Activated CD8-positive, alpha-beta memory T cell treated with anti-CD3 and anti-CD28 coated beads, Interleukin-2, amount 50 U/mL, for 24 hours (primary cell): ENCODE measurements around the gene TMUB1.

Experiments
- DNase-seq: peaks from one replicate; pipeline ENCODE4 v3.0.0-alpha.2; 2020; ENCODE audit errors: extremely low read depth

TMUB1 gene

GRCh38 chr7:151085691-151086620 is 2.7 kb upstream of the TMUB1 start, which contains the start of gene AGAP3:
AGAP3 (plus strand) TSS chr7:151086475; CDS start chr7:151086742, 267 bp downstream.
- no peak for DNase-seq

DNA sequence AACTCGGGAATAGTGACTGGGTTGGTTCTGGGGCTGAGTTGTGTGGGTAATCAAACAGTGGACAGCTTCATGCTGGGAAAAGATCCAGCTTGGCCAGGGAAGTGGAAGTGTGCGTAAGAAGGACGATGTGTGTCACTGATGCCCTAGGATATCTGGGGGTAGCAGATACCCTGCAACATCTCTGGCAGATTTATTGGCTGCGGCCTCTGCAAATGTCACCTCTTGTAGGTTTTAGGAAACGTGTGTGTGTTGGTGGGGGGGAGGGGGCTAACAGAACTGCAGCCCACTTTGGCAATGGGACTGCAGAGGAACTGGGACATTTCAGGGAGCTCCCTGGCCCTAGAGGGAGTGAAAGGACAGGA is 2.0 kb upstream of the TMUB1 start:
- no peak for DNase-seq

DNA sequence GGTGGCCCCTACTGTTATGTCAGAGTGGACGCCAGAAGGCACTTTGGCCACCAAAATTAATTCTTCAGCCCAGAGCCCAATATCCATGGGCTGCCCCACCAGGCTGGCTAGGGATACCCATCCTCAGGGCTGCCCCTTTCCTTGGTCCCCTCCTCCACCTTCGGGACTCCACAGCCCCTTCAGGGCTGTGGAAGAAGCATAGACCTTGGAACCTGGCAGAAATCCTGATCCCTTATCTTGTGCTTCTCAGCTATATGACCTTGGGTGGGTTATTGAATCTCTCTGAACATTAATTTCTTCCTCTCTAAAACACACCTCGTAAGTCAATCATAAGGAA is 499 bp upstream of the TMUB1 start:
- DNase-seq, result no peak

DNA sequence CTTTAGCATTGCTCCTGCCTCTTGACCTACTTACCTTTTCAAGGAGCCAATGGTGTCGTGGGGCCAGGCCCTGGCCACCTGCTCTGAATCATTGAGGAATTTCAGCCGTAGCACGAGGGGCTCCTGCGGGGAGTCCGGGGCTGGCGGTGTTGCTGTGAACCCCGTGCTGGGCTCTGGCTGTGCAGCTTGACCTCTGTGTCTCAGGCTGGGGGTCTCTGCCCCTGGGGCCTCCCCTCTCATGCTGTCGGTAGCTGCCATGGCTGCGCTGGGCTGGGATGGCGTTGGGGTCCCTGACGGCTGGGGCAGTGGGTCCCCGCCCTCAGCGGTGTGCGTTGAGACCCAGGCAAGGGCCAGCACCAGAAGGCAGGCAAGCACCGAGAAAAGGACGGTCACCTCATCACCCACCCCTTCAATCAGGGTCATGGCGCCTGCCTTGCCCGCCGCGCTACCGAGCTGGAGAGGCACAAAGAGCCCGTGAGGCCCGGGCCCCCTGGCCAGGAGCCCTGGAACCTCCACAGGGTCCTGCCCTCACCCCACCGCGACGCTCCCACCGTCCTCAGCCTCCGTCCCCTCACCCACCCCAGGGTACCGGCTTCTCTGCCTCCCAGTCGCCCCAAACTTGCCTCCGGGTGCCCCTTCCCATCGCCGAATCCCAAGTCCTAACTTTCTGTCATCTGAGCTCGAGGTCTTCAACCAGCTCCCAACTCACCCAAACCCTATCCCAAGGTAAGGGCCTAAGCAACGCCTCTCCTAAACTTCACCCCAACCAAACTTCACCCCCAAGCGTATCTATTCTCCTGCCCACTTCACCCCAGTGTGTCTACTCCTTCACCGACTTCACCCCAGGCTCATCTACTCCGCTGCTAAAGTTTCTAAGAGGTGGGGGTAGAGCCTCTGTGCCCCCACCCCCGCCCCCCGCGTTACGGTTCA is 887 bp downstream of the TMUB1 start:
- DNase-seq, result no peak

GRCh38 chr7:151081170-151082101 is 1.9 kb downstream of the TMUB1 start:
- no peak for DNase-seq

DNA sequence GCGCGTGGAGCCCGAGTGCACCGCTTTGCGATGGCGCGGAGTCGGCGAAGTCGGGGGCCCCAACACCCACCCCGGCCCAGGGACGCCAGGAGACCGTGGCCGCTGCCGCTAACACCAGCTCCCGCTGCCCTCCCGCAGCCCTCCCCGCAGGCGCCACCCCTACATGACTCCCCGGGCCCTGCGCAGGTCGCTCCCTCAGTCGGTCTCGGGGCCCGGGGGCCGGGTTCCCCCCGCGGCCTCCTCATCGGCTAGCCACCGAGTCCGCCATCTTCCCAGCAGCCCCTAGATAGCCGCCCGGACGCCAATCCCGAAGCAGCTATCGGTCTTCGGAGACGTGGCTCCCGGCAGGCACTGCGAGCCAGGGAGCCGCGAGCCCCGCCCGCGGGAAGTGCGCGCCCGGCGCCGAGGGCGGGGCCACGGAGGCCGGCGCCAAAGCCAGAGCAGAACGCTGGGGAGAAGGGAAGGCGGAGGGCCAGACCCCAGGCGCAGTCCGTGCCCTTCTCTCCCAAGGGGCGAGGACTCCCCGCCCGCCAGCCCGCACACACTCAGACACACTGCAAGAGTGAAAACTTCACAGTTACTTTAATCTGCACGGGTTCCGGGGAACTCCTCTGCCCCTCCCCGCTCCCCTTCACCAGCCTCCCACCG is 2.6 kb downstream of the TMUB1 start, which contains the start of gene FASTK:
Gene FASTK (minus strand): TSS at position 288 of the 648 bp plus-strand sequence. CDS start 43 bp downstream, at position 245.
- peak; percentile 75 for DNase-seq

DNA sequence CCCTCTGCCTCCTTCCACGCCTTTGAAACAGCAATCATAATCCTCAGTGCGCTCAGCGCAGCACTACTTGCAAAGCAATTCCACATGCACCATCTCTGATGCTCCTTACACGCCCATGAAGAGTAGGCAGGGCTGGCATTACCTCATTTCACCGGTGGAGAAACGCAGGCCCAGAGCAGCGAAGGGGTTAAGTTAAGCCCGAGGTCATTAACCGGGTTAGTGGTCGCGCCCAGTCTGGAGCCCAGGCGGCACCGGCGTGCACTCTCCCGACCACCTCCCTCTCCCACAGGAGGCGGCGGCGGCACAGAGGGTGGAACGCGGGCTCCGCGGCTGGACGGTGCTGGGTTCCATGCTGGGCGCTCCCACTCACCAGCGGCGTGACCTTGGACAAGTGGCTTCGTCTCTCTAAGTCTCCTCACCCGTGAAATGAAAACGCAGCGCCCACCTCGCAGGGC is 3.2 kb downstream of the TMUB1 start:
- no peak for DNase-seq

DNA sequence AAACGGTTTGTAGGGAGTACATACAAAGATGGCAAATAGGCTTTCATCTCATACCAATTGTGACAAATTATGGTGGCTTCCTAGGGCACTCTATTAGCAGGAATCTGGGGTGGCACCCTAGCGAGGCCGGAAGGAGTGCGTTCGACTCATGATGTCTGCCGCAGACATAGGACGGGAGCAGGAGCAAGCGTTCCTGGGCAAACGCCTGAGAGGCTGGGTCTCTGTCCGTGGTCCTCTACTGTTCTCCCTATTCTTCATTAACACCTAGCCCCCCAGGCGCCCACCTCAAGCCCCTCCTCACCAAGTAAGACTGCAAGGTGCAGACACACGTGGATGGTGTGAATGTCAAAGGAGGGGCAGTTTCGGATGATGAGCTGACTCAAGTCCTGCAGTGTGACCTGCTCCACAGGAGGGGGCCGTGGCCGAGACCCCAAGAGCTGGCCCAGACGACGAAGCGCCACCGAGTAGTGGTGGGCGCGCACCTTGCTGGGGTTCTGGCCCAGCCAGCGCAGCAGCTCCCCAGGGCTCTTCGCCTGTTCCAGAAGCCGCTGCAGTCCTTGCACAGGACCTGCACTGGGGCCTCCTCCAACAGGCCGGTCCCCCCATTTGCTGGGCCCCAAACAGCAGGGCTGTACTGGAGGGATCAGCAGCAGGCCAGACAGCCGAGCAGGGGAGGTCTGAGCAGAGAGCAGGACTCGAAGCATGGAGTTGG is 3.9 kb downstream of the TMUB1 start:
- DNase-seq, result no peak

- no peak for DNase-seq
These were observed 4.9 kb downstream of the TMUB1 start for GRCh38 chr7:151078233-151079040.

DNA sequence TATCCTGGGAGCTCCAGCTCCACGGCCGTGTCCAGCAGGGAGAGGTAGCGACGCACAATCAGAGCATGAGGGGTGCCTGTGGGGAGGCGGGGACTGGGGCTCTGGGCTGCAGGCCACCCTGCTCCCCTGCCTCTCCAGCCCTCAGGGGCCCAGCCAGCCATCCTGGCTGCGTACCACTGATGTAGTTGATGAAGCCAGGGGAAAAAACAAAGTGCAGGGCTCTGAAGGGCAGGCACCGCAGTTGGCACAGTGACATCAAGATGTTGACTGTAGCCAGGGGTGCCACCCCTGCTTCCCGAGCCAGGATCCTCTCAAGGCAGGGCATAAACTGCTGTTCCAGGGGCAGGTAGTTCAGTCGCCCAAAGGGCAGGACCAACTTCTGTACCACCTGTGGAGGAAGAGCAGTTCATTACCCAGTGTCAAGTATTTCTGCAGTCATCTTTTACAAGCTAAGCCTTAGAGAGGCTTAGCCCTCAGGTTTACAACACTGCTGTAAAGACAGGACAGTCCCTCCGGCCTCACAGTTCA is 5.5 kb downstream of the TMUB1 start:
- no peak for DNase-seq

- DNase-seq, result no peak
These were observed 6.2 kb downstream of the TMUB1 start for GRCh38 chr7:151076863-151077704.

- no peak for DNase-seq
These were observed 7.3 kb downstream of the TMUB1 start for GRCh38 chr7:151075978-151076426.

DNA sequence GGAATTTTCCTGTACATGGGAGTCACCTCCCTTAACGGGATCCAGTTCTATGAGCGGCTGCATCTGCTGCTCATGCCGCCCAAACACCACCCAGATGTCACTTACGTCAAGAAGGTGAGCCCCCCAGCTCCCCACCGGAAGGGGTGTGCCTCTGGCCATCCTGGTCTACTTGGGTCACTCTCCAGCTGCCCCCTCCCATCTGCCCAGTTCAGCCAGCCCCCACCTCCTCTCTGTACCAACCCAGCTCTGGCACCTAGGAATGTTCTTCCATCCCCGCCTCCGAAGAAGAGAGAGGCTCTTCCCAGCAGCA is 7.7 kb downstream of the TMUB1 start:
- no peak for DNase-seq

GRCh38 chr7:151074817-151075661 is 8.3 kb downstream of the TMUB1 start:
- no peak for DNase-seq

- DNase-seq, result no peak
These were observed 9.3 kb downstream of the TMUB1 start for GRCh38 chr7:151073990-151074389.

- DNase-seq, result no peak
These were observed 12.0 kb downstream of the TMUB1 start for GRCh38 chr7:151071032-151071866.
